GM13976 (cell line): ENCODE data around the gene JAKMIP1.

Experiments used
- DNase-seq: peaks from one replicate; pipeline ENCODE4 v3.0.0; 2012; ENCODE audit warnings: low spot score
- CTCF ChIP-seq: IDR thresholded peaks from 2 replicates; pipeline ENCODE4 v1.5.1; 2012; ENCODE audit warnings: borderline replicate concordance, mild to moderate bottlenecking; ENCODE audit not compliant: insufficient read depth; ENCODE audit errors: extremely low read depth, missing control alignments, control extremely low read depth
- in situ Hi-C: fragments of 300-500 bp; cut with MboI; formaldehyde crosslinking; loops from one replicate; pipeline ENCODE4 v1.12.0; 2022; ENCODE audit warnings: low sequenced_read_pairs, mixed read lengths, inconsistent platforms; ENCODE audit not compliant: unreplicated experiment

JAKMIP1 gene

GRCh38 chr4:5992828-5993321, 207.5 kb downstream of the JAKMIP1 start:
- TF ChIP-seq CTCF, result no peak
- no peak for DNase-seq
- in situ Hi-C loops, result no loop called here

- no peak for DNase-seq
- in situ Hi-C loops, result no loop called here
- TF ChIP-seq CTCF, result no peak
Measured at GRCh38 chr4:5992171-5992827, 208.1 kb downstream of the JAKMIP1 start.

- in situ Hi-C loops, result no loop called here
- no peak for TF ChIP-seq CTCF
- no peak for DNase-seq
Measured at GRCh38 chr4:5991405-5991804, 208.9 kb downstream of the JAKMIP1 start.

GRCh38 chr4:5990446-5991160, 209.7 kb downstream of the JAKMIP1 start:
- DNase-seq, result no peak
- in situ Hi-C loops, result no loop called here
- TF ChIP-seq CTCF, result no peak

- in situ Hi-C loops, result no loop called here
- no peak for TF ChIP-seq CTCF
- no peak for DNase-seq
Measured at GRCh38 chr4:5989236-5990225, 210.8 kb downstream of the JAKMIP1 start.
